Vagina (tissue), 2 donors: ENCODE measurements around the gene ZAP70. TPM values are rescaled to one million over a fixed set of nuclear protein-coding genes. Genes with fewer than 3 reads are reported as not detected.

Source experiments
- DNase-seq, 2 donors: peaks; one replicate each; pipeline ENCODE4 v3.0.0-alpha.2; 2017; ENCODE audit errors: extremely low spot score in 2 of 2
- H3K27ac ChIP-seq: fragments of 200-600 bp; sonication (generic); one replicate; pipeline ENCODE4 v1.5.1; 2019
- H3K27me3 ChIP-seq: fragments of 200-600 bp; sonication (generic); one replicate; pipeline ENCODE4 v1.5.1; 2019
- H3K36me3 ChIP-seq, 2 donors: fragments of 200-600 bp; sonication (generic); one replicate each; pipeline ENCODE4 v1.5.1; 2017 to 2019
- H3K4me1 ChIP-seq: fragments of 200-600 bp; sonication (generic); one replicate; pipeline ENCODE4 v1.5.1; 2019
- H3K4me3 ChIP-seq, 2 donors: fragments of 200-600 bp; sonication (generic); 1 replicate in 1 of 2; 2 replicates in 1 of 2; pipeline ENCODE4 v1.5.1; 2016 to 2019
- H3K9me3 ChIP-seq: fragments of 200-600 bp; sonication (generic); one replicate; pipeline ENCODE4 v1.5.1; 2019
- POLR2A ChIP-seq, 2 donors: fragments of 450-650 bp; IDR thresholded peaks; one replicate each; pipeline ENCODE4 v1.6.1; 2017; ENCODE audit warnings: antibody characterized with exemption in 2 of 2, mild to moderate bottlenecking in 2 of 2, moderate library complexity in 2 of 2
- POLR2AphosphoS5 ChIP-seq, 2 donors: sonication (generic); formaldehyde crosslinking; IDR thresholded peaks; one replicate each; pipeline ENCODE4 v1.9.0; 2017; ENCODE audit warnings: antibody characterized with exemption in 2 of 2, mild to moderate bottlenecking in 2 of 2, low read depth in 1 of 2; ENCODE audit not compliant: insufficient read depth in 1 of 2
- intact Hi-C: fragments of 100-400 bp; cut with DNase I; formaldehyde crosslinking; loops from one replicate; pipeline ENCODE4 v1.15.1; 2023
- total RNA-seq: library from RNA; depleted of rRNA; stranded (reverse); fragments of >200 nt; gene quantifications from one replicate; pipeline ENCODE4 v1.2.3, GENCODE V29; 2016
- TF ChIP-seq, protein P1 (sequence below), 3 experiments: fragments of 450-650 bp in 2 of 3; fragments of 200-600 bp in 1 of 3; sonication (generic) in 1 of 3; IDR thresholded peaks; one replicate each; pipeline ENCODE4 v1.5.1; 2017 to 2019; ENCODE audit warnings: antibody characterized with exemption in 3 of 3, mild to moderate bottlenecking in 2 of 3, moderate library complexity in 2 of 3

ZAP70 gene
- total RNA-seq, 1 donor from 2014 or later, result 16.7 TPM

DNA sequence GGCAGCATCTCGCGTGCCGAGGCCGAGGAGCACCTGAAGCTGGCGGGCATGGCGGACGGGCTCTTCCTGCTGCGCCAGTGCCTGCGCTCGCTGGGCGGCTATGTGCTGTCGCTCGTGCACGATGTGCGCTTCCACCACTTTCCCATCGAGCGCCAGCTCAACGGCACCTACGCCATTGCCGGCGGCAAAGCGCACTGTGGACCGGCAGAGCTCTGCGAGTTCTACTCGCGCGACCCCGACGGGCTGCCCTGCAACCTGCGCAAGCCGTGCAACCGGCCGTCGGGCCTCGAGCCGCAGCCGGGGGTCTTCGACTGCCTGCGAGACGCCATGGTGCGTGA, 10.7 kb downstream of the ZAP70 start:
- no peaks in the 10 kb centered on the region for H3K36me3 ChIP-seq
- no peaks in the 10 kb centered on the region for H3K27me3 ChIP-seq
- DNase-seq, result no peak
- no peaks in the 10 kb centered on the region for H3K4me1 ChIP-seq
- no peak for TF ChIP-seq POLR2AphosphoS5 (IDR thresholded peaks at IDR 0.05; ENCODE audit: insufficient read depth in 1 of 2, low read depth in 1 of 2)
- TF ChIP-seq POLR2A (IDR thresholded peaks at IDR 0.05), result no peak
- TF ChIP-seq, protein P1, sequence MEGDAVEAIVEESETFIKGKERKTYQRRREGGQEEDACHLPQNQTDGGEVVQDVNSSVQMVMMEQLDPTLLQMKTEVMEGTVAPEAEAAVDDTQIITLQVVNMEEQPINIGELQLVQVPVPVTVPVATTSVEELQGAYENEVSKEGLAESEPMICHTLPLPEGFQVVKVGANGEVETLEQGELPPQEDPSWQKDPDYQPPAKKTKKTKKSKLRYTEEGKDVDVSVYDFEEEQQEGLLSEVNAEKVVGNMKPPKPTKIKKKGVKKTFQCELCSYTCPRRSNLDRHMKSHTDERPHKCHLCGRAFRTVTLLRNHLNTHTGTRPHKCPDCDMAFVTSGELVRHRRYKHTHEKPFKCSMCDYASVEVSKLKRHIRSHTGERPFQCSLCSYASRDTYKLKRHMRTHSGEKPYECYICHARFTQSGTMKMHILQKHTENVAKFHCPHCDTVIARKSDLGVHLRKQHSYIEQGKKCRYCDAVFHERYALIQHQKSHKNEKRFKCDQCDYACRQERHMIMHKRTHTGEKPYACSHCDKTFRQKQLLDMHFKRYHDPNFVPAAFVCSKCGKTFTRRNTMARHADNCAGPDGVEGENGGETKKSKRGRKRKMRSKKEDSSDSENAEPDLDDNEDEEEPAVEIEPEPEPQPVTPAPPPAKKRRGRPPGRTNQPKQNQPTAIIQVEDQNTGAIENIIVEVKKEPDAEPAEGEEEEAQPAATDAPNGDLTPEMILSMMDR (IDR thresholded peaks at IDR 0.05), result no peak
- intact Hi-C loops, result no loop called here
- no peak overlapping the region for H3K4me3 ChIP-seq
- H3K9me3 ChIP-seq, result no peaks in the 10 kb centered on the region
- no peak overlapping the region for H3K27ac ChIP-seq

DNA sequence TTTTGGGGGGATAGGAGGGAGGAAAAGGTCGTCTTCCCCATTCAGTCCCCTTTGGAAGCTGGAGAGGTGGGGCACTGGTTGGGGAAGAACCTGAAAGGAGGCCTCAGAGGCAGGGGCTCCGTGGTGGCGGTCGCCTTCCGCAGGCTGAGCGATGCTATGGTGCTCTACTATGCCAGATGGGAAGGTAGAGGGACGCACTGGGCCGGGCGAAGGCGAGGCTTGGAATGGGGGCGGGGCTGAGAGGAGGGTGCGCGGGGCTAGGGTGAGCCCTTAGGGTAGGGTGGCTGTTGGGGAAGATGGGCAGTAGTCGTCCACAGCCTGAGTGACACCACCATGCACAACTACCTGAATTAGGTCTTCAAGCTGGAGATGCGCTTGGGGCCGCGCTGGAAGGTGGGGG, 11.1 kb downstream of the ZAP70 start:
- no peak for TF ChIP-seq POLR2A (IDR thresholded peaks at IDR 0.05)
- TF ChIP-seq, protein P1 (IDR thresholded peaks at IDR 0.05), result no peak
- no peak for TF ChIP-seq POLR2AphosphoS5 (IDR thresholded peaks at IDR 0.05; ENCODE audit: insufficient read depth in 1 of 2, low read depth in 1 of 2)
- intact Hi-C loops, result no loop called here
- Histone ChIP-seq H3K27me3 (no peaks in the 10 kb centered on the region), H3K4me1 (no peaks in the 10 kb centered on the region), H3K36me3 (no peaks in the 10 kb centered on the region), H3K27ac (no peak overlapping the region), H3K4me3 (no peak overlapping the region), H3K9me3 (no peaks in the 10 kb centered on the region)
- DNase-seq, result no peak

DNA sequence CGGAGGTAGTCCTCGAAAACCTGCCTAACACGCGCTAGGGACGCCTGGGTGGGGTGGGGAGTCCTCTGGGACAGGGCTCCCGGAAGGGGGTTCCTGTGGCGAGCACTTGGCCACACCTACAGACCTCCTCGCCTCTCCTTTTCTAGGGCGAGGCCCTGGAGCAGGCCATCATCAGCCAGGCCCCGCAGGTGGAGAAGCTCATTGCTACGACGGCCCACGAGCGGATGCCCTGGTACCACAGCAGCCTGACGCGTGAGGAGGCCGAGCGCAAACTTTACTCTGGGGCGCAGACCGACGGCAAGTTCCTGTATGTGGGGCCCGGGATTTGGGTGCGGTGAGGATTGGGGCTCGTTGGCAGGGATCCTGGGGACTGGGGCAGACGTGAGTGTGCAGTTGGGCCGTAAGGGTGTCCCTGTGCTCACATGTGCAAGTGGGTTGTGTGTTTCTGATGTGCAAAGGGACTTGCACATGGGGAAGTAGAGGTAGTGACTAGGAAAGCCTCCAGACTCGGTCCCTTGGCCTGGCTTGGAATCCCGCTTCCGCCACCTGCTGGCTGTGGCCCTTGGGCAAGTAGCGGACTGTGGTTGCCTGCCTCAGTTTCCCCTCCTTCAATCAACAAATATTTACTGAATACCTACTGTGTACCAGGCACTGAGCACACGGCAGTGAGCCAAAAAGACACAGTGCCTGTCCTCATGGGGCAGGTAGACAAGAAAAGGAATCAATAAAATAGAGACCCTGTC, 11.7 kb downstream of the ZAP70 start:
- DNase-seq, result no peak
- no peak for TF ChIP-seq POLR2AphosphoS5 (IDR thresholded peaks at IDR 0.05; ENCODE audit: insufficient read depth in 1 of 2, low read depth in 1 of 2)
- Histone ChIP-seq H3K4me1 (no peaks in the 10 kb centered on the region), H3K9me3 (no peaks in the 10 kb centered on the region), H3K36me3 (no peaks in the 10 kb centered on the region), H3K27me3 (no peaks in the 10 kb centered on the region), H3K4me3 (no peak overlapping the region), H3K27ac (no peak overlapping the region)
- intact Hi-C loops, result no loop called here

DNA sequence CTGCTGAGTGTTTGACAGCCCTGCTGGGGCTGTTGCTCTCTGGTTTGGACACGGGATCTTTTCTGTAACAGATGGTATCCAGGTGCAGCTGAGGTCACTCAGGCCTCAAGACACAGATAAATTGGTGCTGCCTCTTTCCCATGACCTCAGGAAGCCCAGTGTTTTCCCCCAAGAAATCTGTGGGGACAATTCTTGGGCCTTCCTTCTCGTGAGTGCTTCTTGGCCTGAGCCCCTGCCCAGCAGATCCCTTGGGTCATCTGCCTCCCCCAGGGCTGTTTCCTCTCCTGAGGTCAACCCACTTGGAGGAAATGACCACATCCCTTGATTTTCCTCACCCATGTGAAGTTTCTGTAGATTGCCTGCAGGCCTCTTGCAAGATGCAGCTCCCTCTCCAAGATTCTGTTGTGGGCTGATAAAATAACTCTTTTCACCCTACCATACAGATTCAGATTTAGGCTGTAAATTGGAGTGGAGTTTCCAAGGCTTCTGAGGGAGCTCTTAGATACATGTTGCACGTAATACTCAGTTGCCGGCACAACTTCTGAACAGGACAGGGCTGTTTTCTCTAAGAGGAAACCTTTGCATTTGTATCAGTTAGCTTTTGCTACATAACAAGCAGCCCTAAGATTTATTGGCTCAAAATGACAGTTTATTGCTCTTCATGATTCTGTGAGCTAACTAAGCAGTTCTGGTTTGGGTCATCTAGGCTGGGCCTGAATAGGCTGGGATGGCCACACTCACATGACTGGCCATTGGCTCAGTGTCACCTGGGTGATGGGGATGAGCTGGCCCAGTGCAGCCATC, 13.1 kb downstream of the ZAP70 start:
- Histone ChIP-seq H3K36me3 (no peaks in the 10 kb centered on the region), H3K27ac (no peak overlapping the region), H3K9me3 (no peaks in the 10 kb centered on the region), H3K4me1 (no peaks in the 10 kb centered on the region), H3K4me3 (no peak overlapping the region), H3K27me3 (no peaks in the 10 kb centered on the region)
- intact Hi-C loops, result no loop called here
- TF ChIP-seq, protein P1 (IDR thresholded peaks at IDR 0.05), result no peak
- TF ChIP-seq POLR2A (IDR thresholded peaks at IDR 0.05), result no peak
- TF ChIP-seq POLR2AphosphoS5 (IDR thresholded peaks at IDR 0.05; ENCODE audit: insufficient read depth in 1 of 2, low read depth in 1 of 2), result no peak
- DNase-seq, result no peak

DNA sequence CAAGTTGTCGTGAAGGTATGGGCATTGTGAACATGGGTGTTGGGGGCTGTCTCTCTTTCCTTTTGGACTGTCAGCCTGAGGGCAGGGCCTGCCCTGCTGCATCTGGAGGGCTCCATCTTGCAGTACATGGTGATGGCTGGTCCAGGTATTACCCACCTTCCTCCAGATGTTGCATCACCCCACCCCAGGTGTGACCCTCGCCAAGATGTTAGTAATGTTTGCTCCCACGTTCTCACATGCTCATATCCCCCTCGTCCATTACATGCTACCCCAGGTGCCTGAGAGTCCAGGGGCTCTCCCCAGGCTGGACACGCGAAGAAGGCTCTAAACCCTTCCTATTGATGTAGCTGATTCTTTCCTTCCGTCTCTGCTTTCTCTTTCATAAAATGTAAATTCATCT, 13.9 kb downstream of the ZAP70 start:
- Histone ChIP-seq H3K27ac (no peak overlapping the region), H3K27me3 (no peaks in the 10 kb centered on the region), H3K4me3 (no peak overlapping the region), H3K9me3 (no peaks in the 10 kb centered on the region), H3K4me1 (no peaks in the 10 kb centered on the region), H3K36me3 (no peaks in the 10 kb centered on the region)
- TF ChIP-seq, protein P1 (IDR thresholded peaks at IDR 0.05), result no peak
- no peak for TF ChIP-seq POLR2AphosphoS5 (IDR thresholded peaks at IDR 0.05; ENCODE audit: insufficient read depth in 1 of 2, low read depth in 1 of 2)
- TF ChIP-seq POLR2A (IDR thresholded peaks at IDR 0.05), result no peak
- DNase-seq, result no peak
- intact Hi-C loops, result no loop called here
